Measurements from ENCODE around the gene EML4. TPM values are rescaled to one million over a fixed set of nuclear protein-coding genes. Genes with fewer than 3 reads are reported as not detected.

Gene EML4
- total and polyA plus RNA-seq, 2 donors (not counting 1 experiment from before 2014, with no cell fraction given): 49.4 to 134 TPM

DNA sequence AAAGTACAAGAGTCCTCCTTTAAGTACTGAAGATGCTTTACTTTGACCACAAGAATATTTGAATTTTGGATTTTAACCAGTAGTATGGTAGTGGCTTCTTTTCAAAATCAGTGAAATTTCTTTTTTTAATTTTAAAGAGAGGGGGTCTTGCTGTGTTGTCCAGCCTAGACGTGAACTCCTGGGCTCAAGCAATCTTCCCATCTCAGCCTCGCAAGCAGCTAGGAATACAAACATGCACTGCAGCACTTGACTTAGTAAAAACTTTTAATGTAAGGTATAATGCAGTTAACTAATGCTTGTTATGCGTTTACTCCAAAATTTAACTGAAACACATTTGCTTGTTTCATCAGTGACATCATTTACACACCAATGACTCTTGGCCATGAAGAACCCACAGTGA is 49.6 kb downstream of the EML4 start:
- ChIA-PET POLR2A (no interaction called here), CTCF (no interaction called here)
- no peak overlapping the region for H3K27ac ChIP-seq (ENCODE audit: low read length in 2 of 2)
- no peaks in the 10 kb centered on the region for H3K27me3 ChIP-seq (replicated peaks in 1 of 4; ENCODE audit: control extremely low read depth in 1 of 4, control insufficient read depth in 3 of 4, insufficient read depth in 4 of 4, low read length in 3 of 4)
- TF ChIP-seq, protein P1, sequence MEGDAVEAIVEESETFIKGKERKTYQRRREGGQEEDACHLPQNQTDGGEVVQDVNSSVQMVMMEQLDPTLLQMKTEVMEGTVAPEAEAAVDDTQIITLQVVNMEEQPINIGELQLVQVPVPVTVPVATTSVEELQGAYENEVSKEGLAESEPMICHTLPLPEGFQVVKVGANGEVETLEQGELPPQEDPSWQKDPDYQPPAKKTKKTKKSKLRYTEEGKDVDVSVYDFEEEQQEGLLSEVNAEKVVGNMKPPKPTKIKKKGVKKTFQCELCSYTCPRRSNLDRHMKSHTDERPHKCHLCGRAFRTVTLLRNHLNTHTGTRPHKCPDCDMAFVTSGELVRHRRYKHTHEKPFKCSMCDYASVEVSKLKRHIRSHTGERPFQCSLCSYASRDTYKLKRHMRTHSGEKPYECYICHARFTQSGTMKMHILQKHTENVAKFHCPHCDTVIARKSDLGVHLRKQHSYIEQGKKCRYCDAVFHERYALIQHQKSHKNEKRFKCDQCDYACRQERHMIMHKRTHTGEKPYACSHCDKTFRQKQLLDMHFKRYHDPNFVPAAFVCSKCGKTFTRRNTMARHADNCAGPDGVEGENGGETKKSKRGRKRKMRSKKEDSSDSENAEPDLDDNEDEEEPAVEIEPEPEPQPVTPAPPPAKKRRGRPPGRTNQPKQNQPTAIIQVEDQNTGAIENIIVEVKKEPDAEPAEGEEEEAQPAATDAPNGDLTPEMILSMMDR (IDR thresholded peaks at IDR 0.05): no peak
- no peak for TF ChIP-seq EZH2 (IDR thresholded peaks at IDR 0.05; ENCODE audit: borderline replicate concordance, insufficient read depth, low read depth, low read length, poor library complexity, severe bottlenecking)
- no peak overlapping the region for H3K9ac ChIP-seq (ENCODE audit: low read length)
- DNase-seq (no peak), ATAC-seq (ENCODE audit: low read depth) (no peak)
- WGBS (ENCODE audit: insufficient coverage): no CpG with 5 or more reads among the region's 3 CpGs
- H2AFZ ChIP-seq (ENCODE audit: insufficient read depth, low read depth, low read length, poor library complexity, severe bottlenecking): no peak overlapping the region
- no peak overlapping the region for H3K4me3 Mint-ChIP-seq
- H3K4me1 ChIP-seq (ENCODE audit: control insufficient read depth in 2 of 2, insufficient read depth in 2 of 2, low read length in 2 of 2): peaks cover 4 to 13% of the 10 kb centered on the region in 2 donors
- intact Hi-C loops (cut with micrococcal nuclease): no loop called here
- H3K27ac Mint-ChIP-seq: no peak overlapping the region
- no peaks in the 10 kb centered on the region for H3K9me3 Mint-ChIP-seq (ENCODE audit: insufficient read depth)
- H3K4me1 Mint-ChIP-seq: peaks cover 56% of the 10 kb centered on the region
- peaks cover 2 to 12% of the 10 kb centered on the region in 2 experiments for H3K36me3 ChIP-seq (replicated peaks in 1 of 2; ENCODE audit: control extremely low read depth in 1 of 2, control insufficient read depth in 1 of 2, extremely low read depth in 1 of 2, insufficient read depth in 2 of 2, low read length in 1 of 2)
- no peaks in the 10 kb centered on the region for H3K9me3 ChIP-seq (ENCODE audit: control extremely low read depth in 1 of 3, control insufficient read depth in 2 of 3, insufficient read depth in 1 of 3, low read length in 2 of 3)
- H3K27me3 Mint-ChIP-seq: no peaks in the 10 kb centered on the region
- H3K79me2 ChIP-seq (ENCODE audit: control insufficient read depth, insufficient read depth, low read length): peaks cover 97% of the 10 kb centered on the region
- no peak overlapping the region for H3K4me2 ChIP-seq (replicated peaks; ENCODE audit: low read depth, low read length, poor library complexity, severe bottlenecking)
- H3K4me3 ChIP-seq (ENCODE audit: control extremely low read depth in 1 of 5, extremely low read depth in 1 of 5, insufficient read depth in 1 of 5, low read depth in 2 of 5, low read length in 4 of 5): no peak overlapping the region
- H4K20me1 ChIP-seq (ENCODE audit: control insufficient read depth, insufficient read depth, low read length, poor library complexity, severe bottlenecking): peaks cover 86% of the 10 kb centered on the region

DNA sequence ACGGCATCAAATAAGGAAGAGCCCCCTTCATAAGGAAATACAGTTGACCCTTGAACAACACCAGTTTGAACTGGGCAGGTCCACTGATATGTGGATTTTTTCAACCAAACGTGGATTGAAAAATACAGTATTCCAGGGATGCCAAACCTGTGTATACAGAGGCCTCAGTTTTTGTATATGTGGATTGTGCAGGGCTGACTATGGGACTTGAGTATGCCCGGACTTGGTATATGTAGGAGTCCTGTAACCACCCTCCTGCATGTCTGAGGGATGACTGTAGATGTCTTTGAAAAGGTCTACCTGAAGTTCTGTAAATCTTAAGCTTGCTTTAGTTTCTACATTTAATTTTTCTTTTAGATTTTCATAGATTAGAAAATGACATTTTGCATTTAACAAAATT is 50.0 kb downstream of the EML4 start:
- Mint-ChIP-seq H3K4me3 (no peak overlapping the region), H3K27ac (no peak overlapping the region), H3K27me3 (no peaks in the 10 kb centered on the region), H3K9me3 (ENCODE audit: insufficient read depth) (no peaks in the 10 kb centered on the region), H3K4me1 (peaks cover 60% of the 10 kb centered on the region)
- no peaks in the 10 kb centered on the region for H3K27me3 ChIP-seq (replicated peaks in 1 of 4; ENCODE audit: control extremely low read depth in 1 of 4, control insufficient read depth in 3 of 4, insufficient read depth in 4 of 4, low read length in 3 of 4)
- DNase-seq: no peak
- H3K9me3 ChIP-seq (ENCODE audit: control extremely low read depth in 1 of 3, control insufficient read depth in 2 of 3, insufficient read depth in 1 of 3, low read length in 2 of 3): no peaks in the 10 kb centered on the region
- 100% methylated on average over 1 of the region's 3 CpGs for WGBS (ENCODE audit: insufficient coverage)
- POLR2A ChIA-PET: no interaction called here
- CTCF ChIA-PET: interaction anchor here (2.7 kb wide), 1 partner anchor 123 kb away, joined by 7 read pairs; no protein-coding TSS in a partner anchor
- no peak overlapping the region for H3K4me3 ChIP-seq (ENCODE audit: control extremely low read depth in 1 of 5, extremely low read depth in 1 of 5, insufficient read depth in 1 of 5, low read depth in 2 of 5, low read length in 4 of 5)
- peaks cover 2 to 15% of the 10 kb centered on the region in 2 experiments for H3K36me3 ChIP-seq (replicated peaks in 1 of 2; ENCODE audit: control extremely low read depth in 1 of 2, control insufficient read depth in 1 of 2, extremely low read depth in 1 of 2, insufficient read depth in 2 of 2, low read length in 1 of 2)
- H4K20me1 ChIP-seq (ENCODE audit: control insufficient read depth, insufficient read depth, low read length, poor library complexity, severe bottlenecking): peaks cover 90% of the 10 kb centered on the region
- intact Hi-C loops (cut with micrococcal nuclease): no loop called here
- TF ChIP-seq EZH2 (IDR thresholded peaks at IDR 0.05; ENCODE audit: borderline replicate concordance, insufficient read depth, low read depth, low read length, poor library complexity, severe bottlenecking): no peak
- TF ChIP-seq, protein P1 (IDR thresholded peaks at IDR 0.05): no peak
- H3K27ac ChIP-seq (ENCODE audit: low read length in 2 of 2): no peak overlapping the region
- peaks cover 97% of the 10 kb centered on the region for H3K79me2 ChIP-seq (ENCODE audit: control insufficient read depth, insufficient read depth, low read length)
- no peak overlapping the region for H2AFZ ChIP-seq (ENCODE audit: insufficient read depth, low read depth, low read length, poor library complexity, severe bottlenecking)
- no peak for ATAC-seq (ENCODE audit: low read depth)
- H3K4me1 ChIP-seq (ENCODE audit: control insufficient read depth in 2 of 2, insufficient read depth in 2 of 2, low read length in 2 of 2): peaks cover 4 to 18% of the 10 kb centered on the region in 2 donors
- H3K9ac ChIP-seq (ENCODE audit: low read length): no peak overlapping the region
- no peak overlapping the region for H3K4me2 ChIP-seq (replicated peaks; ENCODE audit: low read depth, low read length, poor library complexity, severe bottlenecking)
